A549 (cell line): ENCODE results near the gene TRIM26. TPM values are rescaled to one million over a fixed set of nuclear protein-coding genes. Genes with fewer than 3 reads are reported as not detected.

Experiments
- ATAC-seq, 2 experiments: fragments of 200-7000 bp in 1 of 2; fragments of >200 bp in 1 of 2; cut with Nextera tagmentation in 1 of 2; cut with Tn5 transposase in 1 of 2; 3 replicates each; pipeline versions ENCODE4 v1.8.0 to v1.9.1; 2018 to 2020; ENCODE audit warnings: mild to moderate bottlenecking in 1 of 2, moderate library complexity in 1 of 2
- CTCF ChIA-PET: fragments of 300-600 bp; sonication (Branson Sonifier 250); formaldehyde crosslinking; extraction: SDS; loops from one replicate; lab custom pipeline; 2021; ENCODE audit warnings: antibody characterized with exemption, inconsistent platforms; lab: Yijun Ruan, JAX
- POLR2A ChIA-PET: fragments of 350-600 bp; formaldehyde crosslinking; extraction: SDS; loops from one replicate; lab custom pipeline; 2021; ENCODE audit warnings: antibody characterized with exemption, inconsistent platforms; lab: Yijun Ruan, JAX
- DNase-seq, 2 experiments: peaks; one replicate each; pipeline versions ENCODE4 v3.0.0 to v3.0.0-alpha.2; 2011 to 2016; ENCODE audit warnings: low read depth in 1 of 2, low spot score in 1 of 2
- FAIRE-seq: peaks from 2 replicates; lab custom pipeline; 2011; peaks lifted over from hg19 to GRCh38; lab: Jason Lieb, UNC
- H3K27ac ChIP-seq, 2 experiments: fragments of >200 bp; sonication (Bioruptor Twin); formaldehyde crosslinking; 3 replicates each; pipeline ENCODE4 v1.5.1; 2016 to 2017
- H3K4me1 ChIP-seq: fragments of >200 bp; sonication (Bioruptor Twin); formaldehyde crosslinking; 3 replicates; pipeline ENCODE4 v1.6.1; 2016
- H3K4me2 ChIP-seq: fragments of >200 bp; sonication (Bioruptor Twin); formaldehyde crosslinking; 3 replicates; pipeline ENCODE4 v1.6.1; 2016
- H3K4me3 ChIP-seq: fragments of >200 bp; sonication (Bioruptor Twin); formaldehyde crosslinking; 3 replicates; pipeline ENCODE4 v1.5.1; 2016
- H3K9me3 ChIP-seq: fragments of >200 bp; sonication (Bioruptor Twin); formaldehyde crosslinking; 3 replicates; pipeline ENCODE4 v1.6.1; 2016
- ATOH8 ChIP-seq: fragments of 250-450 bp; sonication (Bioruptor Pico); IDR thresholded peaks from 2 replicates; pipeline ENCODE4 v1.5.0; 2020; ENCODE audit warnings: low read depth, mild to moderate bottlenecking, moderate library complexity
- BCL3 ChIP-seq: fragments of >200 bp; sonication (Bioruptor Twin); formaldehyde crosslinking; IDR thresholded peaks from 3 replicates; pipeline ENCODE4 v1.6.1; 2016
- CBX8 ChIP-seq: fragments of 200-600 bp; sonication (generic); IDR thresholded peaks from 2 replicates; pipeline ENCODE4 v1.6.1; 2016
- CHD4 ChIP-seq: fragments of 200-600 bp; sonication (generic); IDR thresholded peaks from 2 replicates; pipeline ENCODE4 v1.6.1; 2016; ENCODE audit warnings: antibody characterized with exemption, mild to moderate bottlenecking, borderline replicate concordance
- EHF ChIP-seq: fragments of 250-450 bp; sonication (Bioruptor Pico); IDR thresholded peaks from 2 replicates; pipeline ENCODE4 v1.5.0; 2020; ENCODE audit warnings: mild to moderate bottlenecking
- EHMT2 ChIP-seq: fragments of 200-600 bp; sonication (generic); IDR thresholded peaks from 2 replicates; pipeline ENCODE4 v1.6.1; 2016; ENCODE audit warnings: antibody characterized with exemption, low read depth, mild to moderate bottlenecking, moderate library complexity
- EP300 ChIP-seq, 2 experiments: fragments of >200 bp; sonication (Bioruptor Twin); formaldehyde crosslinking; IDR thresholded peaks; 2 replicates in 1 of 2; 3 replicates in 1 of 2; pipeline ENCODE4 v1.6.1; 2016 to 2017
- ESRRA ChIP-seq: fragments of 150-350 bp; IDR thresholded peaks from 2 replicates; pipeline ENCODE4 v1.6.1; 2014; ENCODE audit warnings: mild to moderate bottlenecking, low read length, borderline replicate concordance
- FOSB ChIP-seq: fragments of 250-450 bp; sonication (Bioruptor Pico); IDR thresholded peaks from 2 replicates; pipeline ENCODE4 v1.5.0; 2020; ENCODE audit warnings: mild to moderate bottlenecking, moderate library complexity
- FOSL2 ChIP-seq, 2 experiments: fragments of 450-650 bp in 1 of 2; fragments of >200 bp in 1 of 2; sonication (Bioruptor Twin) in 1 of 2; formaldehyde crosslinking; IDR thresholded peaks; 2 replicates each; pipeline versions ENCODE4 v1.5.0 to v1.6.1; 2016 to 2020; ENCODE audit warnings: mild to moderate bottlenecking in 1 of 2, moderate library complexity in 1 of 2
- FOXS1 ChIP-seq: fragments of 250-450 bp; sonication (Bioruptor Pico); IDR thresholded peaks from 2 replicates; pipeline ENCODE4 v1.5.0; 2020; ENCODE audit warnings: mild to moderate bottlenecking, moderate library complexity
- GATA3 ChIP-seq: IDR thresholded peaks from 2 replicates; pipeline ENCODE4 v1.6.1; 2012; ENCODE audit warnings: borderline replicate concordance
- HDAC2 ChIP-seq: fragments of 200-600 bp; sonication (generic); IDR thresholded peaks from 2 replicates; pipeline ENCODE4 v1.6.1; 2016
- HEYL ChIP-seq: fragments of 250-450 bp; sonication (Bioruptor Pico); IDR thresholded peaks from 2 replicates; pipeline ENCODE4 v1.8.0; 2021; ENCODE audit warnings: mild to moderate bottlenecking, moderate library complexity
- HOXB13 ChIP-seq: fragments of 250-450 bp; sonication (Bioruptor Pico); IDR thresholded peaks from 2 replicates; pipeline ENCODE4 v1.5.0; 2020; ENCODE audit warnings: low read depth, mild to moderate bottlenecking, moderate library complexity
- HOXB5 ChIP-seq: fragments of 250-450 bp; sonication (Bioruptor Pico); IDR thresholded peaks from 2 replicates; pipeline ENCODE4 v1.5.0; 2020; ENCODE audit warnings: mild to moderate bottlenecking, moderate library complexity
- KDM5A ChIP-seq: fragments of 200-600 bp; sonication (generic); IDR thresholded peaks from 2 replicates; pipeline ENCODE4 v1.6.1; 2016; ENCODE audit warnings: antibody characterized with exemption, mild to moderate bottlenecking
- MAFK ChIP-seq: fragments of 450-650 bp; IDR thresholded peaks from 2 replicates; pipeline ENCODE4 v1.6.1; 2014; ENCODE audit not compliant: partially characterized antibody
- MYC ChIP-seq: IDR thresholded peaks from 2 replicates; pipeline ENCODE4 v1.6.1; 2012; ENCODE audit warnings: mild to moderate bottlenecking, inconsistent platforms, low read length, improper control_type of control experiment, borderline replicate concordance
- NR3C1 ChIP-seq: fragments of >200 bp; sonication (Bioruptor Twin); formaldehyde crosslinking; IDR thresholded peaks from 3 replicates; pipeline ENCODE4 v1.6.1; 2017
- POLR2AphosphoS2 ChIP-seq: conservative IDR thresholded peaks from 2 replicates; pipeline ENCODE4 v1.6.1; 2012; ENCODE audit warnings: low read length, improper control_type of control experiment, inconsistent platforms
- RAD21 ChIP-seq, 2 experiments: fragments of >200 bp in 1 of 2; sonication (Bioruptor Twin) in 1 of 2; formaldehyde crosslinking in 1 of 2; IDR thresholded peaks in 1 of 2; conservative IDR thresholded peaks in 1 of 2; 2 replicates in 1 of 2; 3 replicates in 1 of 2; pipeline ENCODE4 v1.6.1; 2012 to 2018; ENCODE audit warnings: inconsistent platforms in 1 of 2
- RNF2 ChIP-seq: fragments of 200-600 bp; sonication (generic); IDR thresholded peaks from 2 replicates; pipeline ENCODE4 v1.6.1; 2016; ENCODE audit warnings: low read depth, mild to moderate bottlenecking, antibody characterized with exemption, moderate library complexity, borderline replicate concordance
- SREBF2 ChIP-seq: fragments of 450-650 bp; IDR thresholded peaks from 2 replicates; pipeline ENCODE4 v1.6.1; 2014; ENCODE audit warnings: mild to moderate bottlenecking, moderate library complexity
- TFCP2L1 ChIP-seq: fragments of 250-450 bp; sonication (Bioruptor Pico); IDR thresholded peaks from 2 replicates; pipeline ENCODE4 v1.5.0; 2021; ENCODE audit warnings: mild to moderate bottlenecking
- ZC3H11A ChIP-seq: fragments of 450-650 bp; IDR thresholded peaks from 2 replicates; pipeline ENCODE4 v1.6.1; 2014; ENCODE audit warnings: antibody characterized with exemption, mild to moderate bottlenecking
- ZNF302 ChIP-seq: fragments of 250-450 bp; sonication (Bioruptor Pico); IDR thresholded peaks from 2 replicates; pipeline ENCODE4 v1.9.0; 2021; ENCODE audit warnings: inconsistent platforms, mild to moderate bottlenecking, moderate library complexity
- ZSCAN20 ChIP-seq: fragments of 250-450 bp; sonication (Bioruptor Pico); IDR thresholded peaks from 2 replicates; pipeline ENCODE4 v1.8.0; 2022; ENCODE audit warnings: mild to moderate bottlenecking, moderate library complexity
- WGBS: methylation state at CpG from one replicate; pipeline ENCODE4 v1.1.6; 2017; ENCODE audit errors: missing lambda C conversion rate; 5-methylcytosine and 5-hydroxymethylcytosine counted together
- polyA plus RNA-seq, 4 experiments: library from polyadenylated mRNA; depleted of rRNA in 3 of 4; stranded (reverse); fragments of >200 nt; fragmentation: RNase III in 1 of 4; extraction: RNeasy Plus Mini Kit Qiagen cat#74134 plus additional on column Dnase treatment in 1 of 4; gene quantifications; 2 replicates in 3 of 4; 3 replicates in 1 of 4; pipeline ENCODE4 v1.2.3, GENCODE V29; 2011 to 2017
- TF ChIP-seq, protein P1 (sequence below): IDR thresholded peaks from 2 replicates; pipeline ENCODE4 v1.6.1; 2012
- TF ChIP-seq, protein P2 (sequence below): fragments of 450-650 bp; IDR thresholded peaks from 2 replicates; pipeline ENCODE4 v1.6.1; 2014; ENCODE audit warnings: antibody characterized with exemption

TRIM26 gene
- polyA plus RNA-seq, 2 of the 4 experiments (the other 2 are of a cell fraction): 30.4 TPM

DNA sequence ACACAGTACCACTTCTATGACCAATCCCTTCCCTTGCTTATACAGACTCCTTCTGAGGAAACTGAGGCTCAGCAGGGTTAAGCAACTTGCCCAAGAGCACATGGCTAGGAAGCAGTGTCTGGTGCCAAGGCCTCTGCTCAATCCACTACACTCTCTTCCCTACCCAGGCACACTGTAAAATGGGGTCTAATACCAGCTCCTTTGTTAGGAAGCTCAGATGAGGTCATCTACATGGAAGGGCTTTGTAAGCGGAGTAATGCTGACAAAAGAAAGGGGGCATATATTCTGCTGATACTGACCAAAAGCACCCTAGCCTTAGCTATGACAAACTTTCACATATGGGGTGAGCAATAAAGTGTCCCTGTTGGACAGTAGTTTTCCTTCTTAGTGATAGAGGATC lies 9.1 kb downstream of the TRIM26 start:
- H3K27ac ChIP-seq: no peak overlapping the region
- TF ChIP-seq, protein P1, sequence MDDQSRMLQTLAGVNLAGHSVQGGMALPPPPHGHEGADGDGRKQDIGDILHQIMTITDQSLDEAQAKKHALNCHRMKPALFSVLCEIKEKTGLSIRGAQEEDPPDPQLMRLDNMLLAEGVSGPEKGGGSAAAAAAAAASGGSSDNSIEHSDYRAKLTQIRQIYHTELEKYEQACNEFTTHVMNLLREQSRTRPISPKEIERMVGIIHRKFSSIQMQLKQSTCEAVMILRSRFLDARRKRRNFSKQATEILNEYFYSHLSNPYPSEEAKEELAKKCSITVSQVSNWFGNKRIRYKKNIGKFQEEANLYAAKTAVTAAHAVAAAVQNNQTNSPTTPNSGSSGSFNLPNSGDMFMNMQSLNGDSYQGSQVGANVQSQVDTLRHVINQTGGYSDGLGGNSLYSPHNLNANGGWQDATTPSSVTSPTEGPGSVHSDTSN: no peak
- TF ChIP-seq SREBF2: no peak
- no peak for TF ChIP-seq HOXB5 (CRISPR knock-in tag)
- no peak for TF ChIP-seq EHMT2
- TF ChIP-seq KDM5A: no peak
- TF ChIP-seq CBX8: no peak
- TF ChIP-seq FOSB (CRISPR knock-in tag): no peak
- TF ChIP-seq POLR2AphosphoS2: no peak
- no peak for TF ChIP-seq ZNF302 (CRISPR knock-in tag)
- TF ChIP-seq HDAC2: no peak
- TF ChIP-seq ZSCAN20 (CRISPR knock-in tag): no peak
- TF ChIP-seq ZC3H11A: no peak
- TF ChIP-seq NR3C1: no peak
- TF ChIP-seq RNF2: no peak
- TF ChIP-seq EP300 (IDR thresholded peaks at IDR 0.05): no peak
- no peak for TF ChIP-seq HEYL (CRISPR knock-in tag)
- TF ChIP-seq EHF: no peak
- TF ChIP-seq FOSL2 (IDR thresholded peaks at IDR 0.05): no peak
- no peak for TF ChIP-seq FOSL2 (CRISPR knock-in tag; IDR thresholded peaks at IDR 0.05)
- no peak overlapping the region for H3K4me2 ChIP-seq
- FAIRE-seq: no peak
- ATAC-seq: no peak
- H3K4me3 ChIP-seq: no peak overlapping the region
- DNase-seq: no peak
- peaks cover 60% of the 10 kb centered on the region for H3K4me1 ChIP-seq
- ChIA-PET CTCF (interaction anchor here (1.1 kb wide), 1 partner anchor 73 kb away, joined by 3 read pairs; no protein-coding TSS in a partner anchor), POLR2A (interaction anchor here (0.6 kb wide), 1 partner anchor 10 kb away, joined by 3 read pairs; no protein-coding TSS in a partner anchor)
- H3K9me3 ChIP-seq: no peaks in the 10 kb centered on the region
- WGBS: 79% methylated on average over 1 of the region's 1 CpG

DNA sequence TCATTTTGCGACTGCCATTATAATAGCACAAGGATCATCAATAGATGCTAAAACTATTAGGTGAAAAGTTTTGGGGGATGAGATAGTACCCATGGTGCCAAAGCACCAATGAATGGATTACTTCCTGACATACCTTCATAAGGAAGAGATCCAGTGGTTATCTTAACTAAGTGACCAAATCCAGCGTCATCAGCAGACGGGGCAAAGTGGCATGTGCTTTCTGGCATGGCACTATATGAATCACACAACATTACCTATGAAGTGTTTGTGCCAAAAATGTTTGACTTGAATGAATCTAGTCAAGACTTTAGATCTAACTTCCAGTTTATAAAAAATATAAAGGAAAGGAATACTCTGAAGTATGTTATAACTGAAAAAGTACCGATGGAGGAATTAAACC lies 10.8 kb downstream of the TRIM26 start:
- no peak for DNase-seq
- Histone ChIP-seq H3K9me3 (no peaks in the 10 kb centered on the region), H3K4me3 (no peak overlapping the region), H3K27ac (no peak overlapping the region), H3K4me1 (peaks cover 42% of the 10 kb centered on the region), H3K4me2 (0 out of 3 replicates have a peak overlapping the region, but pooled peaks have one; percentile 23)
- WGBS: 71% methylated on average over 4 of the region's 4 CpGs
- ChIA-PET POLR2A (no interaction called here), CTCF (no interaction called here)
- no peak for ATAC-seq
- FAIRE-seq: no peak
- TF ChIP-seq ZNF302 (CRISPR knock-in tag): no peak
- no peak for TF ChIP-seq ESRRA
- TF ChIP-seq CHD4: no peak
- TF ChIP-seq TFCP2L1: no peak
- no peak for TF ChIP-seq RAD21 (conservative IDR thresholded peaks at IDR 0.05 in 1 of 2, IDR thresholded peaks at IDR 0.05 in 1 of 2)
- no peak for TF ChIP-seq FOSB (CRISPR knock-in tag)
- no peak for TF ChIP-seq ZSCAN20 (CRISPR knock-in tag)
- no peak for TF ChIP-seq CBX8
- no peak for TF ChIP-seq GATA3
- TF ChIP-seq ATOH8 (CRISPR knock-in tag): no peak
- TF ChIP-seq MAFK: no peak
- TF ChIP-seq EP300 (IDR thresholded peaks at IDR 0.05): no peak
- TF ChIP-seq, protein P2, sequence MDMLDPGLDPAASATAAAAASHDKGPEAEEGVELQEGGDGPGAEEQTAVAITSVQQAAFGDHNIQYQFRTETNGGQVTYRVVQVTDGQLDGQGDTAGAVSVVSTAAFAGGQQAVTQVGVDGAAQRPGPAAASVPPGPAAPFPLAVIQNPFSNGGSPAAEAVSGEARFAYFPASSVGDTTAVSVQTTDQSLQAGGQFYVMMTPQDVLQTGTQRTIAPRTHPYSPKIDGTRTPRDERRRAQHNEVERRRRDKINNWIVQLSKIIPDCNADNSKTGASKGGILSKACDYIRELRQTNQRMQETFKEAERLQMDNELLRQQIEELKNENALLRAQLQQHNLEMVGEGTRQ: no peak
- TF ChIP-seq KDM5A: no peak
- no peak for TF ChIP-seq FOXS1 (CRISPR knock-in tag)
- no peak for TF ChIP-seq RNF2
- no peak for TF ChIP-seq BCL3
- TF ChIP-seq, protein P1: no peak
- TF ChIP-seq MYC: no peak
- TF ChIP-seq HOXB13 (CRISPR knock-in tag): no peak
